NB4 (cell line): ENCODE data around the gene UST.
"Not testable (repeated sequence)": the region's sequence is repeated elsewhere in the genome, so short reads cannot be mapped to it uniquely, and the experiment has no call there.

ENCODE experiments used
- POLR2A ChIP-seq: IDR thresholded peaks from 2 replicates; pipeline ENCODE4 v1.6.1; 2011; ENCODE audit warnings: mild to moderate bottlenecking; ENCODE audit not compliant: insufficient read length; ENCODE audit errors: extremely low read depth
- TF ChIP-seq, protein P1 (sequence below): IDR thresholded peaks from one replicate; pipeline ENCODE4 v1.5.1; 2012; ENCODE audit warnings: low read depth, low read length

- TF ChIP-seq, protein P1, sequence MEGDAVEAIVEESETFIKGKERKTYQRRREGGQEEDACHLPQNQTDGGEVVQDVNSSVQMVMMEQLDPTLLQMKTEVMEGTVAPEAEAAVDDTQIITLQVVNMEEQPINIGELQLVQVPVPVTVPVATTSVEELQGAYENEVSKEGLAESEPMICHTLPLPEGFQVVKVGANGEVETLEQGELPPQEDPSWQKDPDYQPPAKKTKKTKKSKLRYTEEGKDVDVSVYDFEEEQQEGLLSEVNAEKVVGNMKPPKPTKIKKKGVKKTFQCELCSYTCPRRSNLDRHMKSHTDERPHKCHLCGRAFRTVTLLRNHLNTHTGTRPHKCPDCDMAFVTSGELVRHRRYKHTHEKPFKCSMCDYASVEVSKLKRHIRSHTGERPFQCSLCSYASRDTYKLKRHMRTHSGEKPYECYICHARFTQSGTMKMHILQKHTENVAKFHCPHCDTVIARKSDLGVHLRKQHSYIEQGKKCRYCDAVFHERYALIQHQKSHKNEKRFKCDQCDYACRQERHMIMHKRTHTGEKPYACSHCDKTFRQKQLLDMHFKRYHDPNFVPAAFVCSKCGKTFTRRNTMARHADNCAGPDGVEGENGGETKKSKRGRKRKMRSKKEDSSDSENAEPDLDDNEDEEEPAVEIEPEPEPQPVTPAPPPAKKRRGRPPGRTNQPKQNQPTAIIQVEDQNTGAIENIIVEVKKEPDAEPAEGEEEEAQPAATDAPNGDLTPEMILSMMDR: not testable (repeated sequence)
- TF ChIP-seq POLR2A: not testable (repeated sequence)
Measured at GRCh38 chr6:148978298-148978697, 231.5 kb downstream of the UST start.
